Effector memory CD8-positive, alpha-beta T cell (primary cell): ENCODE results near the gene SHROOM2.

ENCODE experiments used
- ATAC-seq: fragments of 150-1000 bp; cut with Tn5 transposase; replicated peaks from 2 replicates; pipeline ENCODE4 v1.10.0; 2021; ENCODE audit warnings: mild to moderate bottlenecking, moderate library complexity
- DNase-seq, 3 experiments: peaks; one replicate each; pipeline ENCODE4 v3.0.0; 2021
- H3K27ac Mint-ChIP-seq, 2 donors: one replicate each; pipeline ENCODE4 v1.8.0; 2022; ENCODE audit warnings: mild to moderate bottlenecking in 2 of 2, mixed read lengths in 2 of 2, moderate library complexity in 2 of 2
- H3K27me3 Mint-ChIP-seq, 2 donors: one replicate each; pipeline ENCODE4 v1.8.0; 2022; ENCODE audit warnings: mixed read lengths in 2 of 2
- H3K36me3 Mint-ChIP-seq: one replicate; pipeline ENCODE4 v1.8.0; 2022; ENCODE audit warnings: mild to moderate bottlenecking, moderate library complexity, mixed read lengths; ENCODE audit not compliant: insufficient read depth
- H3K4me1 Mint-ChIP-seq, 2 donors: one replicate each; pipeline ENCODE4 v1.8.0; 2022; ENCODE audit warnings: low read depth in 2 of 2, mixed read lengths in 2 of 2
- H3K4me3 Mint-ChIP-seq, 2 donors: one replicate each; pipeline ENCODE4 v1.8.0; 2022; ENCODE audit warnings: mild to moderate bottlenecking in 2 of 2, mixed read lengths in 2 of 2, moderate library complexity in 2 of 2
- H3K9me3 Mint-ChIP-seq, 2 donors: one replicate each; pipeline ENCODE4 v1.8.0; 2022; ENCODE audit warnings: mixed read lengths in 2 of 2

The SHROOM2 gene

GRCh38 chrX:9912351-9913145, 126.3 kb downstream of the SHROOM2 start:
- Mint-ChIP-seq H3K4me3 (no peak overlapping the region), H3K36me3 (no peaks in the 10 kb centered on the region), H3K9me3 (no peaks in the 10 kb centered on the region), H3K27ac (no peak overlapping the region), H3K4me1 (peaks cover 0 to 3% of the 10 kb centered on the region in 2 donors), H3K27me3 (peaks cover 9% of the 10 kb centered on the region in 2 donors)
- DNase-seq (no peak), ATAC-seq (no peak)

- peaks cover 9% of the 10 kb centered on the region in 2 donors for H3K27me3 Mint-ChIP-seq
- H3K36me3 Mint-ChIP-seq, result no peaks in the 10 kb centered on the region
- H3K27ac Mint-ChIP-seq, result no peak overlapping the region
- H3K4me1 Mint-ChIP-seq, result peaks cover 0 to 3% of the 10 kb centered on the region in 2 donors
- DNase-seq, result no peak
- no peak overlapping the region for H3K4me3 Mint-ChIP-seq
- H3K9me3 Mint-ChIP-seq, result no peaks in the 10 kb centered on the region
- ATAC-seq, result no peak
Measured at GRCh38 chrX:9913146-9913433, 126.9 kb downstream of the SHROOM2 start.

GRCh38 chrX:9917861-9918260, 131.6 kb downstream of the SHROOM2 start:
- no peaks in the 10 kb centered on the region for H3K36me3 Mint-ChIP-seq
- ATAC-seq, result no peak
- H3K9me3 Mint-ChIP-seq, result no peaks in the 10 kb centered on the region

GRCh38 chrX:9919632-9920172, 133.5 kb downstream of the SHROOM2 start:
- no peak overlapping the region for H3K4me3 Mint-ChIP-seq
- H3K27me3 Mint-ChIP-seq, result peaks cover 0 to 6% of the 10 kb centered on the region in 2 donors
- no peak overlapping the region for H3K27ac Mint-ChIP-seq
- H3K9me3 Mint-ChIP-seq, result no peaks in the 10 kb centered on the region
- H3K36me3 Mint-ChIP-seq, result no peaks in the 10 kb centered on the region
- no peak for ATAC-seq
- no peaks in the 10 kb centered on the region for H3K4me1 Mint-ChIP-seq
- DNase-seq, result no peak

More at GRCh38 chrX:9917861-9918260, 131.6 kb downstream of the SHROOM2 start:
- Mint-ChIP-seq H3K4me1 (no peaks in the 10 kb centered on the region), H3K4me3 (no peak overlapping the region), H3K27ac (no peak overlapping the region), H3K27me3 (peaks cover 0 to 6% of the 10 kb centered on the region in 2 donors)
- no peak for DNase-seq

- Mint-ChIP-seq H3K27me3 (peaks cover 0 to 6% of the 10 kb centered on the region in 2 donors), H3K27ac (no peak overlapping the region), H3K4me1 (no peaks in the 10 kb centered on the region), H3K4me3 (no peak overlapping the region), H3K9me3 (no peaks in the 10 kb centered on the region), H3K36me3 (no peaks in the 10 kb centered on the region)
- ATAC-seq (no peak), DNase-seq (no peak)
Measured at GRCh38 chrX:9921407-9921806, 135.2 kb downstream of the SHROOM2 start.

- Mint-ChIP-seq H3K27me3 (peaks cover 4 to 6% of the 10 kb centered on the region in 2 donors), H3K4me1 (no peaks in the 10 kb centered on the region), H3K9me3 (no peaks in the 10 kb centered on the region), H3K36me3 (no peaks in the 10 kb centered on the region), H3K27ac (no peak overlapping the region), H3K4me3 (no peak overlapping the region)
- no peak for ATAC-seq
- no peak for DNase-seq
Measured at GRCh38 chrX:9923357-9923756, 137.1 kb downstream of the SHROOM2 start.

GRCh38 chrX:9926002-9926401, 139.8 kb downstream of the SHROOM2 start:
- no peak overlapping the region for H3K4me3 Mint-ChIP-seq
- H3K9me3 Mint-ChIP-seq, result no peaks in the 10 kb centered on the region
- no peaks in the 10 kb centered on the region for H3K4me1 Mint-ChIP-seq
- ATAC-seq (no peak), DNase-seq (no peak)
- H3K27me3 Mint-ChIP-seq, result peaks cover 0 to 12% of the 10 kb centered on the region in 2 donors
- H3K36me3 Mint-ChIP-seq, result no peaks in the 10 kb centered on the region
- no peak overlapping the region for H3K27ac Mint-ChIP-seq

GRCh38 chrX:9927698-9928482, 141.7 kb downstream of the SHROOM2 start:
- peaks cover 0 to 12% of the 10 kb centered on the region in 2 donors for H3K27me3 Mint-ChIP-seq
- H3K9me3 Mint-ChIP-seq, result no peaks in the 10 kb centered on the region
- no peaks in the 10 kb centered on the region for H3K36me3 Mint-ChIP-seq
- DNase-seq, result no peak
- no peak overlapping the region for H3K4me3 Mint-ChIP-seq
- H3K27ac Mint-ChIP-seq, result no peak overlapping the region
- H3K4me1 Mint-ChIP-seq, result no peaks in the 10 kb centered on the region
- ATAC-seq, result no peak

- Mint-ChIP-seq H3K27me3 (peaks cover 5 to 6% of the 10 kb centered on the region in 2 donors), H3K9me3 (no peaks in the 10 kb centered on the region), H3K4me3 (no peak overlapping the region), H3K4me1 (peaks cover 0 to 2% of the 10 kb centered on the region in 2 donors), H3K36me3 (no peaks in the 10 kb centered on the region), H3K27ac (no peak overlapping the region)
- ATAC-seq (no peak), DNase-seq (no peak)
Measured at GRCh38 chrX:9935436-9935835, 149.2 kb downstream of the SHROOM2 start.

- DNase-seq, result no peak
- Mint-ChIP-seq H3K27me3 (peaks cover 5 to 6% of the 10 kb centered on the region in 2 donors), H3K36me3 (peaks cover 2% of the 10 kb centered on the region), H3K27ac (no peak overlapping the region), H3K4me1 (peaks cover 5 to 10% of the 10 kb centered on the region in 2 donors), H3K4me3 (no peak overlapping the region), H3K9me3 (no peaks in the 10 kb centered on the region)
- ATAC-seq, result no peak
Measured at GRCh38 chrX:9937761-9938160, 151.5 kb downstream of the SHROOM2 start.

GRCh38 chrX:9938516-9938915, 152.3 kb downstream of the SHROOM2 start:
- DNase-seq, result no peak
- Mint-ChIP-seq H3K4me3 (no peak overlapping the region), H3K4me1 (peaks cover 5 to 13% of the 10 kb centered on the region in 2 donors), H3K27me3 (peaks cover 5 to 6% of the 10 kb centered on the region in 2 donors), H3K9me3 (no peaks in the 10 kb centered on the region), H3K27ac (no peak overlapping the region), H3K36me3 (peaks cover 2% of the 10 kb centered on the region)
- ATAC-seq, result no peak

- Mint-ChIP-seq H3K9me3 (no peaks in the 10 kb centered on the region), H3K4me3 (peak overlapping the region in 1 of 2 donors; percentile 71), H3K27ac (no peak overlapping the region), H3K36me3 (peaks cover 2% of the 10 kb centered on the region), H3K4me1 (peaks cover 5 to 13% of the 10 kb centered on the region in 2 donors), H3K27me3 (peaks cover 0 to 6% of the 10 kb centered on the region in 2 donors)
- DNase-seq (no peak), ATAC-seq (no peak)
Measured at GRCh38 chrX:9940421-9940820, 154.2 kb downstream of the SHROOM2 start.

GRCh38 chrX:9942086-9942485, 155.9 kb downstream of the SHROOM2 start:
- H3K4me3 Mint-ChIP-seq, result peak overlapping the region; percentile 55 to 71
- peak overlapping the region in 1 of 2 donors; percentile 67 for H3K27ac Mint-ChIP-seq
- peaks cover 0 to under 1% of the 10 kb centered on the region in 2 donors for H3K27me3 Mint-ChIP-seq
- peaks cover 2% of the 10 kb centered on the region for H3K36me3 Mint-ChIP-seq
- DNase-seq (peak; percentile 16 to 22 (median 19)), ATAC-seq (peak; percentile 94)
- H3K4me1 Mint-ChIP-seq, result peaks cover 5 to 13% of the 10 kb centered on the region in 2 donors
- no peaks in the 10 kb centered on the region for H3K9me3 Mint-ChIP-seq
